ENCODE data around the gene STX8.

DNA sequence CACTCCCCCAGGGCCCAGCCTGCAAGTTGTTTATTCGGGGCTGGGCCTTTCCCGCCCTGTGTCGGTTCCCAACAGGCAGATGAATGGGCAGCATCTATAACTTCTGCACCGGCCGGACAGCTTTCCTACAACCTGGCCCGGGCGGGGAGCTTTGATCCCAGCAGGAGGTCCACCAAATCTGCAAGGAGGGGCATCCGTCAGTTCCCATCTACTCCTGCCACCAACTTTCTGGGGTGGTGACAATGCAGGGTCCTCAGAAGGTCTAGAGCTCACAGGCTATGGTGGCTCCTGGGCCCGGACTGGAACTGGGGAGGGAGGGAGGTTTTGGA is 342.4 kb downstream of the STX8 start:
- TF ChIP-seq CTCF (IDR thresholded peaks at IDR 0.05) (no peak), POLR2AphosphoS5 (IDR thresholded peaks at IDR 0.05) (no peak), POLR2A (IDR thresholded peaks at IDR 0.05) (no peak)
